Brain microvascular endothelial cell (primary cell): ENCODE results near the gene VMP1.

Experiments
- DNase-seq: peaks from one replicate; pipeline ENCODE4 v3.0.0-alpha.2; 2020
- H3K27ac ChIP-seq: fragments of 250-450 bp; sonication (Bioruptor Pico); 2 replicates; pipeline ENCODE4 v1.5.1; 2020; ENCODE audit warnings: mild to moderate bottlenecking, moderate library complexity
- H3K27me3 ChIP-seq: fragments of 250-450 bp; sonication (Bioruptor Pico); replicated peaks from 2 replicates; pipeline ENCODE4 v1.5.1; 2020; ENCODE audit warnings: mild to moderate bottlenecking
- H3K36me3 ChIP-seq: fragments of 250-450 bp; sonication (Bioruptor Pico); replicated peaks from 2 replicates; pipeline ENCODE4 v1.5.1; 2020; ENCODE audit warnings: mild to moderate bottlenecking
- H3K4me3 ChIP-seq: 2 replicates; pipeline ENCODE4 v1.5.1; 2011; ENCODE audit warnings: low read depth, mild to moderate bottlenecking, control low read depth, low read length, moderate library complexity
- in situ Hi-C: cut with HindIII; loops from 2 replicates; pipeline ENCODE4 v1.10.0; 2017; ENCODE audit warnings: low sequenced_read_pairs, low pct_ligation_motif_present
- TF ChIP-seq, protein P1 (sequence below): IDR thresholded peaks from 2 replicates; pipeline ENCODE4 v1.5.1; 2011; ENCODE audit warnings: low read depth, mild to moderate bottlenecking, moderate library complexity, low read length, control low read depth, inconsistent platforms; ENCODE audit errors: missing control alignments

Gene VMP1

DNA sequence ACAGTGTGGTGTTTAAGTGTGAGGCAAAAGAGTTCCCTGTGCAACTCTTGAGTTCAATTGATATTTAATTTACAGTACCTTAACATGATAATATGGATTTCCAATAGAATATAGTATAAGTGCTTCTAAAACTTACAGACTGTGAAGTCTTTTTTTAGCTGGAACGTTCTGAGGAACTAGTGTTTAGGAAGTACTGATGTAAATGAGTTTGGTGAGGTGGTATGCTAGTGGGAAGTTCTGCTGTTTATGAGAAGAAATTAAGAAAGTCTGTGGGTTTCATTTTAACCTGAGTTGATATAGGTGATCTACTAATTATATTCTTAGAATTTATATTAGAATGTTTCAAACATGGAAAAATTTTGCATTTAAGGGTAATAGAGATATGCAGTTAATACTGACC, 32.2 kb upstream of the VMP1 start:
- in situ Hi-C loops = no loop called here
- TF ChIP-seq, protein P1, sequence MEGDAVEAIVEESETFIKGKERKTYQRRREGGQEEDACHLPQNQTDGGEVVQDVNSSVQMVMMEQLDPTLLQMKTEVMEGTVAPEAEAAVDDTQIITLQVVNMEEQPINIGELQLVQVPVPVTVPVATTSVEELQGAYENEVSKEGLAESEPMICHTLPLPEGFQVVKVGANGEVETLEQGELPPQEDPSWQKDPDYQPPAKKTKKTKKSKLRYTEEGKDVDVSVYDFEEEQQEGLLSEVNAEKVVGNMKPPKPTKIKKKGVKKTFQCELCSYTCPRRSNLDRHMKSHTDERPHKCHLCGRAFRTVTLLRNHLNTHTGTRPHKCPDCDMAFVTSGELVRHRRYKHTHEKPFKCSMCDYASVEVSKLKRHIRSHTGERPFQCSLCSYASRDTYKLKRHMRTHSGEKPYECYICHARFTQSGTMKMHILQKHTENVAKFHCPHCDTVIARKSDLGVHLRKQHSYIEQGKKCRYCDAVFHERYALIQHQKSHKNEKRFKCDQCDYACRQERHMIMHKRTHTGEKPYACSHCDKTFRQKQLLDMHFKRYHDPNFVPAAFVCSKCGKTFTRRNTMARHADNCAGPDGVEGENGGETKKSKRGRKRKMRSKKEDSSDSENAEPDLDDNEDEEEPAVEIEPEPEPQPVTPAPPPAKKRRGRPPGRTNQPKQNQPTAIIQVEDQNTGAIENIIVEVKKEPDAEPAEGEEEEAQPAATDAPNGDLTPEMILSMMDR = no peak
- no peak overlapping the region for H3K4me3 ChIP-seq
- H3K27ac ChIP-seq = no peak overlapping the region
- no peaks in the 10 kb centered on the region for H3K27me3 ChIP-seq
- peaks cover 84% of the 10 kb centered on the region for H3K36me3 ChIP-seq
- no peak for DNase-seq

DNA sequence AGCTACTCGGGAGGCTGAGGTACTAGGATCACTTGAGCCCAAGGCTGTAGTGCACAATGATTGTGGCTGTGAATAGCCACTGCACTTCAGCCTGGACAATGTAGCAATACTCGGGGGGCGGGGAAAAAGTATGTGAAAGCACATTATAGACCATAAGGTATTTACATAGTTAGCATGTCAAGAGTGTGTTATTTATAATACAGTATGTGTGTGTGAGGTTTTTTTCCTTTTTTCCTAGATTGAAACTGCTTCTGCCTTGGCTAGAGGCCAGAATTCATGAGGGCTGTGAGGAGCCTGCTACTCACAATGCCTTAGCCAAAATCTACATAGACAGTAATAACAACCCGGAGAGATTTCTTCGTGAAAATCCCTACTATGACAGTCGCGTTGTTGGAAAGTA, 30.7 kb upstream of the VMP1 start:
- Histone ChIP-seq H3K27ac (no peak overlapping the region), H3K36me3 (peaks cover 85% of the 10 kb centered on the region)
- DNase-seq = no peak

DNA sequence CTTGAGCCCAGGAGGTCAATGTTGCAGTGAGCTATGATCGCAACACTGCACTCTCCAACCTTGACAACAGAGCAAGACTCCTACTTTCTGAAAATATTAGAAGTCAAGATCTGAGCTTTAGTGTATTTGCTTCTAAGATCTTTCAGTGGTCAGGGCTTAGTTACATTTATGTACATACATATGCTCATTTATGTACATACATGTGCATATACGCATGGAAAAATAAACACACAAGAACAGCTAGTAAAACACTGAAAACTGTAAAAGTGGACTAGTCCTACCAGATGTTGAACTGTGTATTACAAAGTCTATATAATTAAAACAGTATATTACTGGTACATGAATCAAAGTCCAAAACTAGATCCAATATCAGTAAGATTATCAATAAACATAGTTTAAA, 28.5 kb upstream of the VMP1 start:
- DNase-seq = no peak
- no peak overlapping the region for H3K27ac ChIP-seq
- peaks cover 97% of the 10 kb centered on the region for H3K36me3 ChIP-seq
- H3K27me3 ChIP-seq = no peaks in the 10 kb centered on the region
- in situ Hi-C loops = no loop called here
- no peak overlapping the region for H3K4me3 ChIP-seq
- TF ChIP-seq, protein P1 = no peak

More for the DNA sequence above, 30.7 kb upstream of the VMP1 start:
- no peak overlapping the region for H3K4me3 ChIP-seq
- in situ Hi-C loops = no loop called here
- H3K27me3 ChIP-seq = no peaks in the 10 kb centered on the region
- TF ChIP-seq, protein P1 = no peak

DNA sequence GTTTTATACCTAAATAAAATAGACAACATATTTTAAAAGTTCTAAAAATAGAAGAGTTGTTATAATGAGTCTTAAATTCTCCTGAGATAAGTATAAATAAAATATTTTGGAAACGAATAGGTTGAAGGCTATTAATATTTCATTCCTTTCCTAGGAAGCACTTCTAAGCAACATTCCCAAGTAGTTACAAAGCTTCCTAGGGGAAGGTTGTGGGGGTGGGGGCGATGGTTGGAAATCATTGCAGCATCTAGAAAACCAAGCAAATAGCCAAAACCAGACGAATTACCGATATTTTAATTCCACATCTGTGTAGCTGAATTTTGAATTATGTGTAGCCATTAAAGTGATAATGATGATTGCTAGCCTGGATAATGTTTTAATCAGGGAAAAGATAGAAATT, 27.1 kb upstream of the VMP1 start:
- Histone ChIP-seq H3K36me3 (peaks cover 96% of the 10 kb centered on the region), H3K27me3 (no peaks in the 10 kb centered on the region), H3K4me3 (no peak overlapping the region), H3K27ac (no peak overlapping the region)
- TF ChIP-seq, protein P1 = no peak
- DNase-seq = no peak
- in situ Hi-C loops = no loop called here

DNA sequence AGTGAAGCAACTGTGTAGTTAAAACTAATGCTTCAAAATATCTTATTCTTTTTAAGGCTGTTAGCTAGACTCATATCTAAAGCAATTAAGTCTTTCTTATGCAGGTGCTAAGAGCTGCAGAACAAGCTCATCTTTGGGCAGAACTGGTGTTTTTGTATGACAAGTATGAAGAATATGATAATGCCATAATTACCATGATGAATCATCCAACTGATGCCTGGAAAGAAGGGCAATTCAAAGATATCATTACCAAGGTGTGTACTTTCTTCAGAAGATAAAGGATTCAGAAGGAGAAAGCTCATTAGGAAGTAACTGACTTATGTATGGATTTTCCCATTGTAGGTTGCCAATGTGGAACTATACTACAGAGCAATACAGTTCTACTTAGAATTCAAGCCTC, 24.2 kb upstream of the VMP1 start:
- DNase-seq = no peak
- in situ Hi-C loops = no loop called here
- TF ChIP-seq, protein P1 = no peak
- Histone ChIP-seq H3K4me3 (no peak overlapping the region), H3K27ac (no peak overlapping the region), H3K36me3 (peaks cover 94% of the 10 kb centered on the region), H3K27me3 (no peaks in the 10 kb centered on the region)

DNA sequence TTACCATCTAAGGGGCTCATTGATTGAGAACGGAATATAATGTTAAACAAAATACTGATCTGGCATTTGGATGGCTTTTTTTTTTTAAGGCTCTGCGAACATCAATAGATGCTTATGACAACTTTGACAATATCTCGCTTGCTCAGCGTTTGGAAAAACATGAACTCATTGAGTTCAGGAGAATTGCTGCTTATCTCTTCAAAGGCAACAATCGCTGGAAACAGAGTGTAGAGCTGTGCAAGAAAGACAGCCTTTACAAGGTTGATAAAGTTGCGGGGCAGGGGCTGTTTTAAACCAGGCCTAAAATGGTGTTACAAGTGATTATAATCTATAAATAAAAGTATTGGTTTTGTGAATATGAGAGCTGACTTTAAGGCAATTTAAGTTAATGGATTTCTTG, 22.5 kb upstream of the VMP1 start:
- H3K36me3 ChIP-seq = peaks cover 94% of the 10 kb centered on the region
- no peak overlapping the region for H3K27ac ChIP-seq
- in situ Hi-C loops = no loop called here
- TF ChIP-seq, protein P1 = no peak
- no peak overlapping the region for H3K4me3 ChIP-seq
- H3K27me3 ChIP-seq = no peaks in the 10 kb centered on the region
- no peak for DNase-seq
